Neural progenitor cell (in vitro differentiated cells): ENCODE results near the gene WBP1L.

Experiments used
- EZH2 ChIP-seq: fragments of 200-600 bp; sonication (generic); IDR thresholded peaks from 2 replicates; pipeline ENCODE4 v1.6.1; 2017; ENCODE audit warnings: antibody characterized with exemption, mild to moderate bottlenecking, moderate library complexity
- TF ChIP-seq, protein P1 (sequence below): fragments of 200-600 bp; sonication (generic); IDR thresholded peaks from 2 replicates; pipeline ENCODE4 v1.5.1; 2017; ENCODE audit warnings: antibody characterized with exemption, mild to moderate bottlenecking

DNA sequence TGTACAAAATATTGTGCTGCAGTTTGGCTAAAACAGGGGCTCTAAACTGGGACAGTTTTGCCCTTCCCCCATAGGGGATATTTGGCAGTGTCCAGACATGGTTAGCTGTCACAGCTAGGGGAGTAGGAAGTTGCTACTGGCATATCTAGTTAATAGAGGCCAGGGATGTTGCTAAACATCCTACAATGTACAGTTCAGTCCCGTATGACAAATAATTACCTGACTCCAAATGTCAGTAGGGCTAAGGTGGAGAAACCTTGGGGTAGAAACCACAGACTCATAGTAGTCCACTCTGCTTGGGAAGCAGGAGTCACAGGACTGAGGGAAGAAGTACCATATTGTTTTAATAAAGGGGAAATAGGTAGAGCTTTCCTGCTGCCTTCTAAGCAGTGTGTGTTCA, 39.8 kb downstream of the WBP1L start:
- TF ChIP-seq, protein P1, sequence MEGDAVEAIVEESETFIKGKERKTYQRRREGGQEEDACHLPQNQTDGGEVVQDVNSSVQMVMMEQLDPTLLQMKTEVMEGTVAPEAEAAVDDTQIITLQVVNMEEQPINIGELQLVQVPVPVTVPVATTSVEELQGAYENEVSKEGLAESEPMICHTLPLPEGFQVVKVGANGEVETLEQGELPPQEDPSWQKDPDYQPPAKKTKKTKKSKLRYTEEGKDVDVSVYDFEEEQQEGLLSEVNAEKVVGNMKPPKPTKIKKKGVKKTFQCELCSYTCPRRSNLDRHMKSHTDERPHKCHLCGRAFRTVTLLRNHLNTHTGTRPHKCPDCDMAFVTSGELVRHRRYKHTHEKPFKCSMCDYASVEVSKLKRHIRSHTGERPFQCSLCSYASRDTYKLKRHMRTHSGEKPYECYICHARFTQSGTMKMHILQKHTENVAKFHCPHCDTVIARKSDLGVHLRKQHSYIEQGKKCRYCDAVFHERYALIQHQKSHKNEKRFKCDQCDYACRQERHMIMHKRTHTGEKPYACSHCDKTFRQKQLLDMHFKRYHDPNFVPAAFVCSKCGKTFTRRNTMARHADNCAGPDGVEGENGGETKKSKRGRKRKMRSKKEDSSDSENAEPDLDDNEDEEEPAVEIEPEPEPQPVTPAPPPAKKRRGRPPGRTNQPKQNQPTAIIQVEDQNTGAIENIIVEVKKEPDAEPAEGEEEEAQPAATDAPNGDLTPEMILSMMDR: no peak
- no peak for TF ChIP-seq EZH2
